Heart right ventricle (tissue), 16 donors: Measurements from ENCODE around the gene KRT5. TPM values are rescaled to one million over a fixed set of nuclear protein-coding genes. Genes with fewer than 3 reads are reported as not detected.

Experiments
- ATAC-seq, 8 donors: fragments of 200-7000 bp; cut with Tn5 transposase; one replicate each; pipeline ENCODE4 v1.9.1; 2020; ENCODE audit warnings: mild to moderate bottlenecking in 8 of 8, moderate library complexity in 8 of 8, moderate number of reproducible peaks in 1 of 8
- DNase-seq, 2 donors: peaks; one replicate each; pipeline ENCODE4 v3.0.0-alpha.2; 2020
- H3K27ac ChIP-seq, 10 donors: fragments of 200-600 bp; sonication (generic) in 2 of 10; one replicate each; pipeline versions ENCODE4 v1.5.0 to v1.8.0; 2020 to 2022; ENCODE audit warnings: mild to moderate bottlenecking in 3 of 10
- H3K27me3 ChIP-seq, 7 donors: fragments of 200-600 bp; one replicate each; pipeline ENCODE4 v1.8.0; 2021 to 2022; ENCODE audit warnings: mild to moderate bottlenecking in 2 of 7
- H3K36me3 ChIP-seq, 9 donors: fragments of 200-600 bp; sonication (generic) in 1 of 9; one replicate each; pipeline versions ENCODE4 v1.5.0 to v1.8.0; 2020 to 2022; ENCODE audit warnings: mild to moderate bottlenecking in 2 of 9
- H3K4me1 ChIP-seq, 9 donors: fragments of 200-600 bp; sonication (generic) in 1 of 9; one replicate each; pipeline versions ENCODE4 v1.5.0 to v1.8.0; 2020 to 2022; ENCODE audit warnings: mild to moderate bottlenecking in 4 of 9
- H3K4me3 ChIP-seq, 10 donors: fragments of 200-600 bp; sonication (generic) in 2 of 10; one replicate each; pipeline versions ENCODE4 v1.5.0 to v1.8.0; 2020 to 2022; ENCODE audit warnings: mild to moderate bottlenecking in 7 of 10, moderate library complexity in 2 of 10
- H3K9me3 ChIP-seq, 11 donors: fragments of 200-600 bp in 10 of 11; sonication (generic) in 2 of 11; one replicate each; pipeline versions ENCODE4 v1.5.0 to v1.8.0; 2013 to 2022; ENCODE audit warnings: mild to moderate bottlenecking in 2 of 11, control low read depth in 1 of 11, moderate library complexity in 1 of 11
- CTCF ChIP-seq, 9 donors: fragments of 200-600 bp; sonication (generic) in 2 of 9; IDR thresholded peaks; one replicate each; pipeline versions ENCODE4 v1.5.0 to v1.8.0; 2021 to 2022; ENCODE audit warnings: antibody characterized with exemption in 9 of 9, mild to moderate bottlenecking in 5 of 9, moderate library complexity in 1 of 9
- WGBS, 2 donors: extraction: QIAGEN DNeasy Blood & Tissue Kit; methylation state at CpG; one replicate each; pipeline ENCODE4 v1.1.7; 2013; ENCODE audit warnings: inconsistent platforms in 1 of 2; 5-methylcytosine and 5-hydroxymethylcytosine counted together
- intact Hi-C, 10 donors: fragments of 100-400 bp; cut with DNase I; formaldehyde crosslinking; loops; one replicate each; pipeline versions ENCODE4 v1.11.1 to v1.14.2; 2022
- polyA plus RNA-seq, 2 donors: library from polyadenylated mRNA; stranded (reverse); fragments of 200-250 nt; gene quantifications; one replicate each; pipeline ENCODE4 v1.2.3, GENCODE V29; 2013
- total RNA-seq, 10 donors: library from RNA; stranded (reverse); fragmentation: NEBNext Ultra II Directional in 3 of 10; extraction: Animal tissue kit (Norgen Biotek cat#: 25700) in 3 of 10; gene quantifications; one replicate each; pipeline versions ENCODE4 v1.2.1 to v1.2.4, GENCODE V29; 2021 to 2023
- donor health status: Arrhythmogenic right ventricular cardiomyopathy.
- donor health status: ischemic (EF 13 %, LVEDD 7.1; RV severe dilation, severe dysfunction).
- donor health status: healthy with polysubstance abuse.
- donor health status: DM: no; HTN: yes; CAD: no.
- donor health status: DM: no; HTN: no; CAD: no.
- donor health status: ischemic (EF 25% LVEDD 6.9; RV normal size, moderate dysfunction).
- donor health status: ischemic (EF 25% LVEDD 5.7; RV mildly dilated, moderate dysfunction).
- donor health status: healthy.
- donor health status: DM: yes; HTN: yes; CAD: no.
- donor health status: Ischemic cardiomyopathy.
- donor health status: ischemic (EF 35%, LVEDD 5.7; RV mildly dilated, moderate dysfunction).
- donor health status: nonischemic (EF 11% LVEDD 7.7; RV severe dilation, severe dysfunction).
- donor health status: DM: yes; HTN: yes; CAD: no.
- donor health status: PGD.
- donor health status: ischemic (EF 29% LVEDD 5.4; RV normal size, mild dysfunction).
- donor health status: nonischemic (EF 23%, LVEDD 6.1; RV moderate dilation, normal function).

Gene KRT5
- total and polyA plus RNA-seq, 12 donors = 0.25 to 1.5 (median 0.67) TPM; not detected in 8

- WGBS, 2 donors = 86 to 88% methylated on average over 15 of the region's 15 CpGs
- DNase-seq = no peak
- no peak for ATAC-seq
- Histone ChIP-seq H3K4me3 (no peak overlapping the region), H3K27me3 (peaks cover 0 to 56% (median 5%) of the 10 kb centered on the region in 7 donors), H3K36me3 (no peaks in the 10 kb centered on the region), H3K9me3 (peaks cover 0 to 2% (median 0%) of the 10 kb centered on the region in 11 donors), H3K4me1 (no peaks in the 10 kb centered on the region), H3K27ac (no peak overlapping the region)
- no peak for TF ChIP-seq CTCF (IDR thresholded peaks at IDR 0.05)
- intact Hi-C loops = loop anchor here in 2 of 10 donors (10.0 kb wide), 2 partner anchors 151 to 361 kb away; partner anchors contain the start of gene KRT85 (in 1 of the 2)
These were observed 4.0 kb downstream of the KRT5 start for GRCh38 chr12:52515927-52516831.

GRCh38 chr12:52515319-52515646 is 4.9 kb downstream of the KRT5 start:
- no peak for TF ChIP-seq CTCF (IDR thresholded peaks at IDR 0.05)
- peaks cover 0 to 53% (median 7%) of the 10 kb centered on the region in 7 donors for H3K27me3 ChIP-seq
- H3K36me3 ChIP-seq = no peaks in the 10 kb centered on the region
- DNase-seq (no peak), ATAC-seq (peak in 1 of 8 donors; percentile 38)
- intact Hi-C loops = loop anchor here in 2 of 10 donors (10.0 kb wide), 2 partner anchors 150 to 360 kb away; partner anchors contain the start of gene KRT85 (in 1 of the 2)
- no peak overlapping the region for H3K4me3 ChIP-seq
- no peak overlapping the region for H3K27ac ChIP-seq
- H3K4me1 ChIP-seq = no peaks in the 10 kb centered on the region
- 92 to 94% methylated on average over 1 of the region's 1 CpG for WGBS, 2 donors
- H3K9me3 ChIP-seq = peaks cover 0 to 10% (median 0%) of the 10 kb centered on the region in 11 donors

- DNase-seq (no peak), ATAC-seq (peak in 1 of 8 donors; percentile 18)
- 87 to 92% methylated on average over 13 to 14 of the region's 14 CpGs for WGBS, 2 donors
- H3K36me3 ChIP-seq = no peaks in the 10 kb centered on the region
- no peak overlapping the region for H3K27ac ChIP-seq
- H3K27me3 ChIP-seq = peaks cover 0 to 54% (median 7%) of the 10 kb centered on the region in 7 donors
- no peak for TF ChIP-seq CTCF (IDR thresholded peaks at IDR 0.05)
- H3K4me1 ChIP-seq = no peaks in the 10 kb centered on the region
- peaks cover 0 to 10% (median 0%) of the 10 kb centered on the region in 11 donors for H3K9me3 ChIP-seq
- intact Hi-C loops = loop anchor here in 2 of 10 donors (10.0 kb wide), 2 partner anchors 150 to 360 kb away; partner anchors contain the start of gene KRT85 (in 1 of the 2)
- H3K4me3 ChIP-seq = no peak overlapping the region
These were observed 5.5 kb downstream of the KRT5 start for GRCh38 chr12:52514471-52515318.

GRCh38 chr12:52513736-52514135 is 6.5 kb downstream of the KRT5 start:
- Histone ChIP-seq H3K4me1 (no peaks in the 10 kb centered on the region), H3K9me3 (peaks cover 0 to 10% (median 0%) of the 10 kb centered on the region in 11 donors), H3K27me3 (peaks cover 0 to 50% (median 7%) of the 10 kb centered on the region in 7 donors), H3K36me3 (no peaks in the 10 kb centered on the region), H3K27ac (no peak overlapping the region), H3K4me3 (no peak overlapping the region)
- WGBS, 2 donors = 91% methylated on average over 6 of the region's 6 CpGs
- intact Hi-C loops = loop anchor here in 2 of 10 donors (10.0 kb wide), 2 partner anchors 149 to 359 kb away; partner anchors contain the start of gene KRT85 (in 1 of the 2)
- ATAC-seq = no peak
- TF ChIP-seq CTCF (IDR thresholded peaks at IDR 0.05) = no peak
- no peak for DNase-seq
